Stimulated activated CD8-positive, alpha-beta memory T cell treated with anti-CD3 and anti-CD28 coated beads, Interleukin-12 subunit alpha, Interleukin-12 subunit beta, amount 100 ng/mL, for 4 hours (primary cell): ENCODE results near the gene CCDC77.

ENCODE experiments used
- DNase-seq: peaks from one replicate; pipeline ENCODE4 v3.0.0-alpha.2; 2020; ENCODE audit warnings: low read depth

Gene CCDC77

GRCh38 chr12:480831-481816 is 79.7 kb downstream of the CCDC77 start:
- DNase-seq, result no peak

- no peak for DNase-seq
Observed at GRCh38 chr12:482061-482460, 80.6 kb downstream of the CCDC77 start.

DNA sequence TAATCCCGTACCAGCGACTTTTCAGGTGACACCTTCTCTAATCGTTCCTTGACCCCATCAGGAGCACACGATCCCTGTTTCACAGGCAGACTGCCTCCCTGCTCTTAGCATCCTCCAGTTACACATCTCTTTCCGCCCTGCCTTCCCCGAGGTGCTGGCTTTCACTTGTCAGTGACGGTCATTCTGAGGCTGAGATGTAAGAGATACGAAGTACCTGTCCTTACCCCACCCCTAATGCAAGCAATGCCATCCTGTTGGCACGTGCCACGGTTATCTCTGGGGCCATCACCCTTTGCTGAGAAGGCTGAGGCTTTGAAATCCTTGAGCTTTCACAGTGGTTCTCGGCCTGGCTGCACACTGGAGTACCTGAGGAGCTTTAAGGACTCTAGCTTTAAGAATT is 82.7 kb downstream of the CCDC77 start:
- DNase-seq, result no peak

DNA sequence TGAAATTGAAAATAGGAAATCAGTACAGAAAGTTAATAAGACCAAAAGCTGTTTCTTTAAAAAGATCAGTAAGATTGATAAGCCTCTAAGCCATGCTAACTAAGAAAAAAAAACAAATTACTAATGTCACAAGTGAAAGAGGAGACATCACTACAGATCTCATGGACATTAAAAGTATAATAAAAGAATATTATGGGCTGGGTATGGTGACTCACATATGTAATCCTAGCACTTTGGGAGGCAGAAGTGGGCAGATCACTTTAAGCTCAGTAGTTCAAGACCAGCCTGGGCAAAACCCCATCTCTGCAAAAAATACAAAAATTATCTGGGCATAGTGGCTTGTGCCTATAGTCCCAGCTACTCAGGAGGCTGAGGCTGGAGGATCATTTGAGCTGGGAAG is 88.8 kb downstream of the CCDC77 start:
- no peak for DNase-seq
